Osteocyte (in vitro differentiated cells): Measurements from ENCODE around the gene ABCA9. TPM values are rescaled to one million over a fixed set of nuclear protein-coding genes. Genes with fewer than 3 reads are reported as not detected.

Experiments used
- DNase-seq: peaks from one replicate; pipeline ENCODE4 v3.0.0; 2021; ENCODE audit warnings: mixed read lengths; ENCODE audit not compliant: unreplicated experiment; ENCODE audit errors: extremely low spot score
- H3K27ac Mint-ChIP-seq: one replicate; pipeline ENCODE4 v1.8.0; 2021; ENCODE audit warnings: mild to moderate bottlenecking, mixed read lengths; ENCODE audit not compliant: unreplicated experiment
- H3K27me3 Mint-ChIP-seq: one replicate; pipeline ENCODE4 v1.8.0; 2021; ENCODE audit warnings: mixed read lengths; ENCODE audit not compliant: unreplicated experiment
- H3K36me3 Mint-ChIP-seq: one replicate; pipeline ENCODE4 v1.8.0; 2021; ENCODE audit warnings: mixed read lengths; ENCODE audit not compliant: unreplicated experiment
- H3K4me1 Mint-ChIP-seq: one replicate; pipeline ENCODE4 v1.8.0; 2021; ENCODE audit warnings: mixed read lengths; ENCODE audit not compliant: unreplicated experiment
- H3K4me3 Mint-ChIP-seq: one replicate; pipeline ENCODE4 v1.8.0; 2021; ENCODE audit warnings: mild to moderate bottlenecking, moderate library complexity, mixed read lengths; ENCODE audit not compliant: unreplicated experiment
- H3K9me3 Mint-ChIP-seq: one replicate; pipeline ENCODE4 v1.8.0; 2021; ENCODE audit warnings: mixed read lengths; ENCODE audit not compliant: unreplicated experiment
- CTCF ChIP-seq: fragments of 200-600 bp; sonication (generic); IDR thresholded peaks from 2 replicates; pipeline ENCODE4 v1.5.0; 2021; ENCODE audit warnings: antibody characterized with exemption, mild to moderate bottlenecking, moderate library complexity
- total RNA-seq: library from RNA; stranded (reverse); gene quantifications from 2 replicates; pipeline ENCODE4 v1.2.1, GENCODE V29; 2021

Gene ABCA9
- total RNA-seq, 1 donor from 2014 or later, result 1.1 TPM

DNA sequence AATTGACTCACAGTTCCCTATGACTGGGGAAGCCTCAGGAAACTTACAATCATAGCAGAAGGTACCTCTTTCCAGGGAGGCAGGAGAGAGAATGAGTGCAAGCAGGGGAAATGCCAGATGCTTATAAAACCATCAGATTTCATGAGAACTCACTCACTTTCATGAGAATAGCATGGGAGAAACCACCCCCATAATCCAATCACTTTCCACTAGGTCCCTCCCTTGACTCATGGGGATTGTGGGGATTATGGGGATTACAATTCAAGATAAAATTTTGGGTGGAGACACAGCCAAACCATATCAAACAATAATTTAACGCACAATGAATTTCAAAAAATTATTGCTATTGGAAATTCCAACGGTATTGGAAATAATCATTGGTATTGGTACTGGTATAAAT lies 15.1 kb downstream of the ABCA9 start:
- no peak for TF ChIP-seq CTCF
- Mint-ChIP-seq H3K27ac (no peak overlapping the region), H3K27me3 (no peaks in the 10 kb centered on the region), H3K9me3 (no peaks in the 10 kb centered on the region), H3K36me3 (no peaks in the 10 kb centered on the region), H3K4me3 (no peak overlapping the region), H3K4me1 (peaks cover 17% of the 10 kb centered on the region)
- DNase-seq, result no peak

DNA sequence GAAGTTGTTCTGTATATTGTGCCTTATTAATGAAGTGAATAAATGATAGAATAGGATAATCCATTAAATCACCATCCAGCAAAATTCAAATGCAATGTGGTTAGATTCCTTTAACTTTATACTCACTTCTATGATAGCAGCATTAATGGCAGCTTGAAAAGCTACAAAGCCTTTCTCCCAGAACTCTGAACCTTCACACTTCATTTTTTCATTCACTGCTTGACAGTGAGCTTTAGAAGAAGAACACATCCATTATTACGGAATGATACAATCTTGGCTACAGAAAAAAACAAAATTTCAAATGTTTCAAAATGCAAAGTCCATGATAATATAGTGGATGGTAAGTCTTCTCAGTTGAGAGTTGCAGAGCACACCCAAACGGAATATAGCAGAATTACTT lies 16.4 kb downstream of the ABCA9 start:
- H3K4me3 Mint-ChIP-seq, result no peak overlapping the region
- peaks cover 14% of the 10 kb centered on the region for H3K4me1 Mint-ChIP-seq
- H3K27ac Mint-ChIP-seq, result no peak overlapping the region
- H3K27me3 Mint-ChIP-seq, result peaks cover 1% of the 10 kb centered on the region
- H3K9me3 Mint-ChIP-seq, result peaks cover 4% of the 10 kb centered on the region
- H3K36me3 Mint-ChIP-seq, result no peaks in the 10 kb centered on the region
- no peak for TF ChIP-seq CTCF
- DNase-seq, result no peak

DNA sequence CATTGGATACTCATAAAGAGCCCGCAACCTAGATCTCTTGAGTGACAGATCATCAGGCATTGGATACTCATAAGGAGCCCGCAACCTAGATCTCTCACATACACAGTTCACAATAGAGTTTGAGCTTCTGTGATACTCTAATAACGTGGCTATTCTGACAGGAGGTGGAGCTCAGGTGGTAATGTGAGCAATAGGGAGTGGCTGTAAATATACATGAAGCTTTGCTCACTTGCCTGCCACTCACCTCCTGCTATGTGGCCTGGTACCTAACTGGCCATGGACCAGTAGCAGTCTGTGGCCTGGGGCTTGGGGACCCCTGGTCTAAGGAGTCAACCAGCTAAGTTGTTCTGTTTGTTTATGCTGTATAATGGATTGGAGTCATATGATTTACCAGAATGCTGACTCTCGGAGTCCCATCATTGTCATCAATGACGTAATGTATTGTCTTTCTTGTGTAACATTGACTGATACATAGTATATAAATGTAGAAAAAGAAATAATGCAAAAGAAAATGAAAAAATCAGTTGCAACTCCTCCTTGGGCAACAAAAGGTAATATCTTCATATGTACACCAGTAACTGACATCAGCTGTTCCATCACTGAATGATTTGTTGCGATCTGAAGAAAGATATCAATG lies 17.5 kb downstream of the ABCA9 start:
- H3K4me1 Mint-ChIP-seq, result peaks cover 12% of the 10 kb centered on the region
- H3K36me3 Mint-ChIP-seq, result no peaks in the 10 kb centered on the region
- no peak overlapping the region for H3K27ac Mint-ChIP-seq
- no peak for DNase-seq
- TF ChIP-seq CTCF, result no peak
- H3K27me3 Mint-ChIP-seq, result peaks cover 2% of the 10 kb centered on the region
- no peak overlapping the region for H3K4me3 Mint-ChIP-seq
- H3K9me3 Mint-ChIP-seq, result peaks cover 4% of the 10 kb centered on the region

DNA sequence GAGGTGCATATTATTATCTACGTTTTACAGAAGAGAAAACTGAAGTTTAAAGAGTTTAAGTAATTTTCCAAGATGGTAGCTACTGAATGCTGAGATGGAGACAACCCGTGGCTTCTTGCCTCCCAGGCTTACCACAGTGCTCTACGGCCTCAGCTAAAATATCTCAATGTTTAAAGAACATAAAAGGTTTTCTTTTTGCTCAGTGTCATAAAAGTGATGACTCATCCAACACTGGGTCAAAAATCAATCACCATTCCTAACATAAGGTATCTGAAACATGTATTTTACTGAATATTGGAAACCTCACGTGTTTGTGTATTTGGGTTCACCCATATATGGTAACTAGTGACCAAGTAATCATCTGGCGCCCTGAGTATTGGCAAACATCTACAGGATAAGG lies 18.4 kb downstream of the ABCA9 start:
- Mint-ChIP-seq H3K4me3 (no peak overlapping the region), H3K27ac (no peak overlapping the region), H3K36me3 (peaks cover 4% of the 10 kb centered on the region), H3K9me3 (peaks cover 10% of the 10 kb centered on the region), H3K27me3 (peaks cover 2% of the 10 kb centered on the region), H3K4me1 (peaks cover 5% of the 10 kb centered on the region)
- DNase-seq, result no peak
- TF ChIP-seq CTCF, result no peak

DNA sequence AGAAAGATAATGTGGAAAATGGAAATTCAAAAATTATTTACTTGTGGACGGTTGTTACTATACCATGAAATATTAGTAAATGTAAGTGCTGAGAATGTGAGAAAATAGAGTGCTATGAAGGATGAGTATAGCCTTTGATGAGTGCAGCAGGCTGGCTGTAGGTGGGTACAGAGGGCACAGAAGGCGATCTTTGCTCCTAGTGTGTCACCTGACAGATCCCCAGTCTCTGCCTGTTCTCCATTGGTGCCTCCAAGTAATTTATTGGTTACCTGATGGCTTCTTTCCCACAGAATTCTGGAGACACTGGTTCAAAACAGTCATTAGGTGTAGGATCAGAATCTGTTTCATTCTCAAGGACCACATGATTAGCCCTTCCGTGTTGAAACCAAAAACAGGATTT lies 28.9 kb downstream of the ABCA9 start:
- no peak overlapping the region for H3K27ac Mint-ChIP-seq
- no peak overlapping the region for H3K4me3 Mint-ChIP-seq
- no peak for TF ChIP-seq CTCF
- H3K36me3 Mint-ChIP-seq, result no peaks in the 10 kb centered on the region
- H3K9me3 Mint-ChIP-seq, result no peaks in the 10 kb centered on the region
- no peaks in the 10 kb centered on the region for H3K4me1 Mint-ChIP-seq
- DNase-seq, result no peak
- H3K27me3 Mint-ChIP-seq, result no peaks in the 10 kb centered on the region
